H1 (cell line): ENCODE results near the gene MCRS1. TPM values are rescaled to one million over a fixed set of nuclear protein-coding genes. Genes with fewer than 3 reads are reported as not detected.

ENCODE experiments used
- CTCF ChIA-PET: fragments of 300-600 bp; sonication (Branson Sonifier 250); formaldehyde crosslinking; loops from one replicate; lab custom pipeline; 2021; ENCODE audit not compliant: partially characterized antibody; lab: Charles Lee
- POLR2A ChIA-PET: fragments of 300-600 bp; sonication (Branson Sonifier 250); formaldehyde crosslinking; loops from one replicate; lab custom pipeline; 2021; ENCODE audit warnings: inconsistent platforms; ENCODE audit not compliant: partially characterized antibody; lab: Charles Lee
- DNase-seq, 2 experiments: peaks; one replicate each; pipeline versions ENCODE4 v3.0.0 to v3.0.0-alpha.2; 2010 to 2022; ENCODE audit warnings: low spot score in 2 of 2, low read depth in 1 of 2, mixed read lengths in 1 of 2
- FAIRE-seq: peaks from 2 replicates; lab custom pipeline; 2011; peaks lifted over from hg19 to GRCh38; lab: Jason Lieb, UNC
- H2AFZ ChIP-seq: 2 replicates; pipeline ENCODE4 v1.8.1; 2012; ENCODE audit warnings: low read length, inconsistent platforms
- H2AK5ac ChIP-seq: 2 replicates; pipeline ENCODE4 v1.6.1; 2013; ENCODE audit warnings: low read depth, low read length
- H2BK120ac ChIP-seq: replicated peaks from 2 replicates; pipeline ENCODE3; 2013; ENCODE audit warnings: low read depth, low read length, inconsistent platforms
- H2BK12ac ChIP-seq: 2 replicates; pipeline ENCODE4 v1.6.1; 2013; ENCODE audit warnings: low read depth, low read length
- H2BK15ac ChIP-seq: 2 replicates; pipeline ENCODE4 v1.6.1; 2013; ENCODE audit warnings: low read length
- H2BK20ac ChIP-seq: 2 replicates; pipeline ENCODE4 v1.6.1; 2013; ENCODE audit warnings: low read length
- H2BK5ac ChIP-seq: 2 replicates; pipeline ENCODE4 v1.6.1; 2013; ENCODE audit warnings: low read depth, low read length
- H3K14ac ChIP-seq: 2 replicates; pipeline ENCODE4 v1.6.1; 2013; ENCODE audit warnings: inconsistent platforms; ENCODE audit not compliant: insufficient read length
- H3K18ac ChIP-seq: 2 replicates; pipeline ENCODE4 v1.6.1; 2013; ENCODE audit warnings: low read length; ENCODE audit errors: extremely low read depth
- H3K23ac ChIP-seq: 2 replicates; pipeline ENCODE4 v1.6.1; 2013; ENCODE audit warnings: inconsistent platforms; ENCODE audit not compliant: insufficient read length
- H3K23me2 ChIP-seq: 2 replicates; pipeline ENCODE4 v1.6.1; 2013; ENCODE audit warnings: low read depth, low read length
- H3K27ac ChIP-seq: 2 replicates; pipeline ENCODE4 v1.6.1; 2011; ENCODE audit warnings: low read depth, low read length, inconsistent platforms
- H3K27me3 ChIP-seq, 4 experiments: replicated peaks in 1 of 4; 1 replicate in 1 of 4; 2 replicates in 3 of 4; pipeline versions ENCODE4 v1.6.1 to v1.8.1; 2011 to 2013; ENCODE audit warnings: low read length in 3 of 4, mild to moderate bottlenecking in 3 of 4, inconsistent platforms in 2 of 4, mixed read lengths in 2 of 4, moderate library complexity in 1 of 4; ENCODE audit not compliant: control insufficient read depth in 3 of 4, insufficient read depth in 3 of 4; ENCODE audit errors: extremely low read depth in 1 of 4
- H3K36me3 ChIP-seq, 4 experiments: 2 replicates each; pipeline versions ENCODE4 v1.6.1 to v1.8.1; 2011 to 2013; ENCODE audit warnings: mild to moderate bottlenecking in 4 of 4, low read length in 3 of 4, moderate library complexity in 2 of 4, control low read depth in 1 of 4, inconsistent platforms in 1 of 4; ENCODE audit not compliant: insufficient read depth in 4 of 4, control insufficient read depth in 2 of 4
- H3K4ac ChIP-seq: replicated peaks from 2 replicates; pipeline ENCODE3; 2013; ENCODE audit warnings: low read length, low read depth, mixed read lengths, inconsistent platforms; ENCODE audit not compliant: insufficient read length
- H3K4me1 ChIP-seq, 4 experiments: replicated peaks in 1 of 4; 1 replicate in 1 of 4; 2 replicates in 3 of 4; pipeline versions ENCODE4 v1.6.1 to v1.8.1; 2011 to 2013; ENCODE audit warnings: low read length in 3 of 4, inconsistent platforms in 2 of 4, mixed read lengths in 1 of 4; ENCODE audit not compliant: insufficient read depth in 4 of 4, control insufficient read depth in 3 of 4
- H3K4me2 ChIP-seq, 2 experiments: 2 replicates each; pipeline versions ENCODE4 v1.6.1 to v1.8.1; 2011 to 2013; ENCODE audit warnings: low read depth in 2 of 2, low read length in 2 of 2, control low read depth in 1 of 2, inconsistent platforms in 1 of 2, mild to moderate bottlenecking in 1 of 2; ENCODE audit not compliant: insufficient read depth in 1 of 2
- H3K4me3 ChIP-seq, 4 experiments: fragments of 200-600, 300-600 bp in 1 of 4; sonication (generic), shearing (Covaris generic), sonication (Bioruptor Twin) in 1 of 4; 2 replicates each; pipeline versions ENCODE4 v1.5.1 to v1.8.1; 2011 to 2016; ENCODE audit warnings: low read length in 4 of 4, low read depth in 3 of 4, control low read depth in 2 of 4, inconsistent platforms in 2 of 4, mild to moderate bottlenecking in 2 of 4, mixed read lengths in 1 of 4, moderate library complexity in 1 of 4; ENCODE audit not compliant: insufficient read depth in 2 of 4; ENCODE audit errors: extremely low read depth in 1 of 4
- H3K56ac ChIP-seq: replicated peaks from 2 replicates; pipeline ENCODE3; 2013; ENCODE audit warnings: low read depth, mild to moderate bottlenecking, mixed read lengths, low read length, inconsistent platforms; ENCODE audit not compliant: insufficient read length
- H3K79me1 ChIP-seq: 2 replicates; pipeline ENCODE4 v1.6.1; 2013; ENCODE audit warnings: low read depth, low read length, control low read depth
- H3K79me2 ChIP-seq, 2 experiments: 2 replicates each; pipeline versions ENCODE4 v1.6.1 to v1.8.1; 2012 to 2013; ENCODE audit warnings: low read length in 2 of 2, mild to moderate bottlenecking in 2 of 2, inconsistent platforms in 1 of 2; ENCODE audit not compliant: insufficient read depth in 2 of 2, control insufficient read depth in 1 of 2
- H3K9ac ChIP-seq, 4 experiments: replicated peaks in 1 of 4; 1 replicate in 1 of 4; 2 replicates in 3 of 4; pipeline versions ENCODE4 v1.6.1 to v1.8.1; 2011 to 2013; ENCODE audit warnings: low read depth in 3 of 4, low read length in 3 of 4, control low read depth in 2 of 4, mild to moderate bottlenecking in 2 of 4, moderate library complexity in 2 of 4, inconsistent platforms in 1 of 4; ENCODE audit errors: extremely low read depth in 1 of 4
- H3K9me3 ChIP-seq, 2 experiments: 2 replicates each; pipeline versions ENCODE4 v1.6.1 to v1.8.1; 2012 to 2013; ENCODE audit warnings: mild to moderate bottlenecking in 2 of 2, moderate library complexity in 2 of 2, control low read depth in 1 of 2, inconsistent platforms in 1 of 2, low read depth in 1 of 2, low read length in 1 of 2, mixed read lengths in 1 of 2; ENCODE audit not compliant: insufficient read depth in 2 of 2
- H4K20me1 ChIP-seq, 2 experiments: replicated peaks in 1 of 2; 2 replicates each; pipeline versions ENCODE3 to v1.8.1; 2011 to 2013; ENCODE audit warnings: inconsistent platforms in 2 of 2, low read length in 2 of 2, mild to moderate bottlenecking in 1 of 2; ENCODE audit not compliant: insufficient read depth in 2 of 2, control insufficient read depth in 1 of 2
- H4K5ac ChIP-seq: 2 replicates; pipeline ENCODE4 v1.6.1; 2013; ENCODE audit warnings: low read length, low read depth, mixed read lengths, inconsistent platforms; ENCODE audit not compliant: insufficient read length
- H4K8ac ChIP-seq: 2 replicates; pipeline ENCODE4 v1.8.0; 2013; ENCODE audit warnings: mild to moderate bottlenecking, moderate library complexity, low read length, inconsistent platforms; ENCODE audit not compliant: insufficient read depth; ENCODE audit errors: extremely low read depth
- H4K91ac ChIP-seq: replicated peaks from 2 replicates; pipeline ENCODE3; 2013; ENCODE audit warnings: low read length, mixed read lengths, inconsistent platforms; ENCODE audit not compliant: insufficient read length
- KDM4A ChIP-seq: IDR thresholded peaks from one replicate; pipeline ENCODE4 v1.7.1; 2012; ENCODE audit warnings: low read depth, mild to moderate bottlenecking, moderate library complexity, low read length, inconsistent platforms; ENCODE audit not compliant: severe bottlenecking
- WGBS, 2 experiments: shearing (Covaris generic) in 1 of 2; methylation state at CpG; one replicate each; pipeline versions ENCODE4 v1.1.6 to v1.1.7; 2013 to 2015; ENCODE audit warnings: low lambda C conversion rate in 2 of 2, mixed read lengths in 2 of 2, inconsistent platforms in 1 of 2, low coverage in 1 of 2, missing lambda C conversion rate in 1 of 2; ENCODE audit not compliant: insufficient replicate concordance in 2 of 2, insufficient coverage in 1 of 2, insufficient read length in 1 of 2; ENCODE audit errors: extremely low coverage in 1 of 2, missing lambda C conversion rate in 1 of 2; 5-methylcytosine and 5-hydroxymethylcytosine counted together
- polyA plus RNA-seq, 7 experiments: library from polyadenylated mRNA; depleted of rRNA in 3 of 7; stranded (reverse) in 5 of 7; unstranded in 2 of 7; fragments of >200 nt in 5 of 7; fragments of 200-250 nt in 2 of 7; gene quantifications; 1 replicate in 5 of 7; 2 replicates in 1 of 7; 4 replicates in 1 of 7; pipeline versions ENCODE4 v1.2.1 to v1.2.3, GENCODE V29; 2011 to 2013; ENCODE audit warnings: missing spikeins in 2 of 7, mixed read lengths in 2 of 7
- total RNA-seq: library from RNA; stranded (reverse); fragmentation: NEBNext Ultra II Directional; extraction: Animal tissue kit (Norgen Biotek cat#: 25700); gene quantifications from 2 replicates; pipeline ENCODE4 v1.2.1, GENCODE V29; 2021

The MCRS1 gene
- total and polyA plus RNA-seq, 2 of the 8 experiments (the other 6 are each of a cell fraction or from before 2014, with no cell fraction given): 90.3 to 139 TPM

- H3K18ac ChIP-seq: no peak overlapping the region
- no peak overlapping the region for H4K8ac ChIP-seq
- no peak overlapping the region for H3K23ac ChIP-seq
- no peaks in the 10 kb centered on the region for H3K79me1 ChIP-seq
- peaks cover 0 to 3% (median 0%) of the 10 kb centered on the region in 4 experiments; a peak in 1 of 7 replicates for H3K4me1 ChIP-seq
- H4K20me1 ChIP-seq: no peaks in the 10 kb centered on the region
- H3K4me3 ChIP-seq: no peak overlapping the region
- no peak overlapping the region for H3K4me2 ChIP-seq
- FAIRE-seq: no peak
- H3K14ac ChIP-seq: no peak overlapping the region
- no peak overlapping the region for H2BK12ac ChIP-seq
- TF ChIP-seq KDM4A: no peak
- POLR2A ChIA-PET: interaction anchor here (1.4 kb wide), 1 partner anchor 47 kb away, joined by 3 read pairs; no protein-coding TSS in a partner anchor
- CTCF ChIA-PET: interaction anchor here (0.6 to 10.7 kb wide), 6 partner anchors 8 to 171 kb away, joined by 3 to 72 read pairs (median 4); no protein-coding TSS in a partner anchor
- WGBS, 2 experiments: 75% methylated on average over 1 of the region's 1 CpG; no CpG with 5 or more reads in 1 of the 2 experiments
- H3K4ac ChIP-seq: no peak overlapping the region
- H4K5ac ChIP-seq: no peak overlapping the region
- no peak overlapping the region for H2AK5ac ChIP-seq
- H2BK5ac ChIP-seq: no peak overlapping the region
- no peak overlapping the region for H3K9ac ChIP-seq
- H3K23me2 ChIP-seq: no peaks in the 10 kb centered on the region
- H3K9me3 ChIP-seq: no peaks in the 10 kb centered on the region
- H4K91ac ChIP-seq: no peak overlapping the region
- no peak overlapping the region for H3K56ac ChIP-seq
- H2BK20ac ChIP-seq: no peak overlapping the region
- DNase-seq: no peak
- H3K36me3 ChIP-seq: peaks cover 6 to 23% (median 9%) of the 10 kb centered on the region in 4 experiments; a peak in 6 of 8 replicates
- no peaks in the 10 kb centered on the region; a peak in 1 of 7 replicates for H3K27me3 ChIP-seq
- H2BK120ac ChIP-seq: no peak overlapping the region
- H3K79me2 ChIP-seq: no peaks in the 10 kb centered on the region
- no peak overlapping the region for H2AFZ ChIP-seq
- H2BK15ac ChIP-seq: no peak overlapping the region
- H3K27ac ChIP-seq: no peak overlapping the region
Measured at GRCh38 chr12:49529414-49529813, 38.5 kb downstream of the MCRS1 start.
